Lower lobe of right lung (tissue), 2 donors: ENCODE measurements around the gene SLC66A2. TPM values are rescaled to one million over a fixed set of nuclear protein-coding genes. Genes with fewer than 3 reads are reported as not detected.

Experiments used
- ATAC-seq, 2 donors: fragments of 200-7000 bp; cut with Tn5 transposase; one replicate each; pipeline ENCODE4 v1.9.1; 2020 to 2022; ENCODE audit warnings: mild to moderate bottlenecking in 2 of 2, moderate library complexity in 2 of 2
- DNase-seq: peaks from one replicate; pipeline ENCODE4 v3.0.0-alpha.2; 2020
- H3K27ac ChIP-seq: fragments of 200-600 bp; one replicate; pipeline ENCODE4 v1.8.0; 2022
- H3K27me3 ChIP-seq: fragments of 200-600 bp; one replicate; pipeline ENCODE4 v1.8.0; 2022; ENCODE audit warnings: low read depth
- H3K36me3 ChIP-seq: fragments of 200-600 bp; one replicate; pipeline ENCODE4 v1.8.0; 2022; ENCODE audit warnings: mild to moderate bottlenecking
- H3K4me1 ChIP-seq: fragments of 200-600 bp; one replicate; pipeline ENCODE4 v1.8.0; 2022
- H3K4me3 ChIP-seq: fragments of 200-600 bp; one replicate; pipeline ENCODE4 v1.8.0; 2022; ENCODE audit warnings: mild to moderate bottlenecking
- H3K9me3 ChIP-seq: fragments of 200-600 bp; one replicate; pipeline ENCODE4 v1.8.0; 2022
- intact Hi-C: fragments of 100-400 bp; cut with DNase I; formaldehyde crosslinking; loops from one replicate; pipeline ENCODE4 v1.11.0; 2022
- total RNA-seq: library from RNA; stranded (reverse); fragmentation: NEBNext Ultra II Directional; extraction: Animal tissue kit (Norgen Biotek cat#: 25700); gene quantifications from one replicate; pipeline ENCODE4 v1.2.1, GENCODE V29; 2021
- TF ChIP-seq, protein P1 (sequence below): fragments of 200-600 bp; IDR thresholded peaks from one replicate; pipeline ENCODE4 v1.8.0; 2022; ENCODE audit warnings: antibody characterized with exemption, mild to moderate bottlenecking
- donor health status: DM: no; HTN: yes; CAD: no; lungs with severe emphysema.

Gene SLC66A2
- total RNA-seq, 1 donor from 2014 or later = 54.2 TPM

- Histone ChIP-seq H3K27ac (no peak overlapping the region), H3K4me3 (no peak overlapping the region), H3K9me3 (no peaks in the 10 kb centered on the region), H3K4me1 (peaks cover under 1% of the 10 kb centered on the region), H3K27me3 (no peaks in the 10 kb centered on the region), H3K36me3 (no peaks in the 10 kb centered on the region)
- TF ChIP-seq, protein P1, sequence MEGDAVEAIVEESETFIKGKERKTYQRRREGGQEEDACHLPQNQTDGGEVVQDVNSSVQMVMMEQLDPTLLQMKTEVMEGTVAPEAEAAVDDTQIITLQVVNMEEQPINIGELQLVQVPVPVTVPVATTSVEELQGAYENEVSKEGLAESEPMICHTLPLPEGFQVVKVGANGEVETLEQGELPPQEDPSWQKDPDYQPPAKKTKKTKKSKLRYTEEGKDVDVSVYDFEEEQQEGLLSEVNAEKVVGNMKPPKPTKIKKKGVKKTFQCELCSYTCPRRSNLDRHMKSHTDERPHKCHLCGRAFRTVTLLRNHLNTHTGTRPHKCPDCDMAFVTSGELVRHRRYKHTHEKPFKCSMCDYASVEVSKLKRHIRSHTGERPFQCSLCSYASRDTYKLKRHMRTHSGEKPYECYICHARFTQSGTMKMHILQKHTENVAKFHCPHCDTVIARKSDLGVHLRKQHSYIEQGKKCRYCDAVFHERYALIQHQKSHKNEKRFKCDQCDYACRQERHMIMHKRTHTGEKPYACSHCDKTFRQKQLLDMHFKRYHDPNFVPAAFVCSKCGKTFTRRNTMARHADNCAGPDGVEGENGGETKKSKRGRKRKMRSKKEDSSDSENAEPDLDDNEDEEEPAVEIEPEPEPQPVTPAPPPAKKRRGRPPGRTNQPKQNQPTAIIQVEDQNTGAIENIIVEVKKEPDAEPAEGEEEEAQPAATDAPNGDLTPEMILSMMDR = no peak
- ATAC-seq = no peak
- intact Hi-C loops = no loop called here
- no peak for DNase-seq
These were observed 89.8 kb downstream of the SLC66A2 start for GRCh38 chr18:79861687-79862086.

GRCh38 chr18:79859314-79859713, 92.1 kb downstream of the SLC66A2 start:
- Histone ChIP-seq H3K36me3 (no peaks in the 10 kb centered on the region), H3K4me3 (no peak overlapping the region), H3K27ac (no peak overlapping the region), H3K9me3 (no peaks in the 10 kb centered on the region), H3K4me1 (peaks cover 6% of the 10 kb centered on the region), H3K27me3 (peaks cover 13% of the 10 kb centered on the region)
- DNase-seq (no peak), ATAC-seq (no peak)
- intact Hi-C loops = no loop called here
- TF ChIP-seq, protein P1 = no peak

DNA sequence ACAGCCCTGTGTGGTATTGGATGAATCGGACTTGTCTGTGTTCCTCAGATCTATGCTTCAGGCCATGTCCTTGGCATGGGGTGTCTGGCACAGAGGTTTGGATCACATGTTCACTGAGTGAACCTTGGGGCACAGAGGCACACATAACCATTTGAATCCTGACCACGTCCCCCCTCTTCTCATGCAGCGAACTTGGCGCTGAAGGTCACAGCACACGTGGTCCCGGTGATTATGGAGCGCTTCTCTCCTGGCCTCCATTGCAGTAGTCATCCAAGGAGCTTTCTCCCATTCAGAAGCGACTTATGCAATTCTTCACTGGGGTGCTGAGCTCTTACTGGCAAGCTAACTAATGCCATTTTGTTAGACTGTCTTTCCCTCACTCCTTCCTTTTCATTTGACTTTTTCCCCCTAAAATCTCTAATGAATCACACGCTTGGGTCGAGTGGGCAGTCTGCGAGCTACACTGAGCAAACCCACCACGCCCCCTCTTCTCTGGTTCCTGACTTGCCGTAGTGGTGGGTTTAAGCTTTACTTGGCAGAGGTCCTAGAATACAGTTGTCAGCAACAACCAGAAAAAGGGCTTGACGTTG, 94.3 kb downstream of the SLC66A2 start:
- DNase-seq (no peak), ATAC-seq (peak; percentile 14 to 38)
- intact Hi-C loops = no loop called here

GRCh38 chr18:79856119-79857007, 95.1 kb downstream of the SLC66A2 start:
- H3K4me1 ChIP-seq = peaks cover 6% of the 10 kb centered on the region
- TF ChIP-seq, protein P1 = no peak
- peaks cover 20% of the 10 kb centered on the region for H3K27me3 ChIP-seq
- no peaks in the 10 kb centered on the region for H3K36me3 ChIP-seq
- H3K9me3 ChIP-seq = no peaks in the 10 kb centered on the region
- no peak overlapping the region for H3K27ac ChIP-seq
- intact Hi-C loops = no loop called here
- ATAC-seq (peak; percentile 24 to 28), DNase-seq (no peak)
- peak overlapping the region; percentile 4 for H3K4me3 ChIP-seq

More for the DNA sequence above, 94.3 kb downstream of the SLC66A2 start:
- TF ChIP-seq, protein P1 = no peak
- H3K27me3 ChIP-seq = peaks cover 20% of the 10 kb centered on the region
- no peaks in the 10 kb centered on the region for H3K9me3 ChIP-seq
- no peak overlapping the region for H3K4me3 ChIP-seq
- H3K36me3 ChIP-seq = no peaks in the 10 kb centered on the region
- H3K4me1 ChIP-seq = peaks cover 6% of the 10 kb centered on the region
- H3K27ac ChIP-seq = no peak overlapping the region

DNA sequence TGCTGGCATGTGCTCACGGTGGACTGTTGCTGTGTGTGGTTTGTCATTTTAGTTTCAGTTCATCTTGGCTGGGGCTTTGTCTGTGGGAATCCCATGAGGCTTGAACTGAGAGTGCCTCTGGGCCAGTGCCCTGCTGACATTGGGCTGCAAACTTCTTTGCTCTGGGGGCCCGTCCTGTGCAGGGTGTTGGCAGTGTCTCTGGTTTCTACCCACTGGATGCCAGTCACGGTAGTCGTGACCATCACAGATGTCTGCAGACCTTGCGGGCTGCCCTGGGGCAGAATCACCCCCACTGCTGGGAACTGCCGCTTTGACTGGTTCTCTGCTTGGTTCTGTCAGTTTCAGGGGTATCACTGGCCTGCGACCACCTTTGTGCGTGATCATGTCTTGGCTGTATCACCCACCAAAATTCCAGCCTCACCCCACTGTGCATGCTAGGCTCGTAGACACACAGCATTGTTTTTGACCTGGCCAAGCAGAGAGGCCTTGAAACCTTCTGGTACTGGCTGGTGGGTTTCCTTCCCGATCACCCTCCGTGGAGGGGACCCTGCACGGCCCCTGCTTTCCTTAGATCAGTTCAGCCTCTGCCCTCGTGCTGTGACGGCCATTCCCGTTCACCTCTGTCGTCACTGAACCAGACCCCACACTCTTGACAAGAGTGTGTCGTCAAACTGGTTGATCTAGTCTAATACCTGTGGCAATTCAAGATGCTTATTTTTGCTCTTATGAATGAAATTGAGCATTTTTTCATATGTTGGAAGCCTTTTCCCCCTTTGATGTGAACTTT, 96.1 kb downstream of the SLC66A2 start:
- no peak overlapping the region for H3K27ac ChIP-seq
- H3K9me3 ChIP-seq = no peaks in the 10 kb centered on the region
- H3K36me3 ChIP-seq = no peaks in the 10 kb centered on the region
- peaks cover 20% of the 10 kb centered on the region for H3K27me3 ChIP-seq
- no peak overlapping the region for H3K4me3 ChIP-seq
- DNase-seq = no peak
- peak; percentile 33 to 47 for ATAC-seq
- intact Hi-C loops = no loop called here
- peaks cover 6% of the 10 kb centered on the region for H3K4me1 ChIP-seq
- TF ChIP-seq, protein P1 = no peak
